ENCODE data around the gene VPS16.

DNA sequence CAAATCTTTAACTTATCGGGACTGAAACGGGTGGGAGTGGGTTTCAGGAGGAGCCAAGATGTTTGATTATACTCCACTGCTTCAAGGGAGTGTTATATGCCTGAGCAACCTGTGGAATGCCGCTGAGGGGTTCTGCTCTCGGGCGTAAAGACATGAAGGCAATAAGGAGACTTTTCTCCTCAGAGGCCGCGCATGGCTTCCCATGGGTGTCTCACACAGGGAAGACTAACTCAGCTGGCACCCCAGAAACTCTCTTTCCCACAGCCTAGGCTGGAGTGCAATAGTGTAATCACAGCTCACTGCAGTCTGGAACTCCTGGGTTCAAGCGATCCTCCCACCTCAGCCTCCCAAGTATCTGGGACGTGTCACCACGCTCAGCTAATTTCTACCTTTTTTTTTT is 30.9 kb upstream of the VPS16 start:
- TF ChIP-seq, protein P1, sequence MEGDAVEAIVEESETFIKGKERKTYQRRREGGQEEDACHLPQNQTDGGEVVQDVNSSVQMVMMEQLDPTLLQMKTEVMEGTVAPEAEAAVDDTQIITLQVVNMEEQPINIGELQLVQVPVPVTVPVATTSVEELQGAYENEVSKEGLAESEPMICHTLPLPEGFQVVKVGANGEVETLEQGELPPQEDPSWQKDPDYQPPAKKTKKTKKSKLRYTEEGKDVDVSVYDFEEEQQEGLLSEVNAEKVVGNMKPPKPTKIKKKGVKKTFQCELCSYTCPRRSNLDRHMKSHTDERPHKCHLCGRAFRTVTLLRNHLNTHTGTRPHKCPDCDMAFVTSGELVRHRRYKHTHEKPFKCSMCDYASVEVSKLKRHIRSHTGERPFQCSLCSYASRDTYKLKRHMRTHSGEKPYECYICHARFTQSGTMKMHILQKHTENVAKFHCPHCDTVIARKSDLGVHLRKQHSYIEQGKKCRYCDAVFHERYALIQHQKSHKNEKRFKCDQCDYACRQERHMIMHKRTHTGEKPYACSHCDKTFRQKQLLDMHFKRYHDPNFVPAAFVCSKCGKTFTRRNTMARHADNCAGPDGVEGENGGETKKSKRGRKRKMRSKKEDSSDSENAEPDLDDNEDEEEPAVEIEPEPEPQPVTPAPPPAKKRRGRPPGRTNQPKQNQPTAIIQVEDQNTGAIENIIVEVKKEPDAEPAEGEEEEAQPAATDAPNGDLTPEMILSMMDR (conservative IDR thresholded peaks at IDR 0.05; ENCODE audit: low read depth, low read length): no peak
- no peak for TF ChIP-seq EZH2 (IDR thresholded peaks at IDR 0.05; ENCODE audit: low read length, unreplicated experiment)

Data from PC-3 (cell line).